ENCODE data around the gene VMP1. TPM values are rescaled to one million over a fixed set of nuclear protein-coding genes. Genes with fewer than 3 reads are reported as not detected.
A peak's percentile ranks its signal among the peaks of the same experiment; 100 is the strongest.

The VMP1 gene
- total and polyA plus RNA-seq, 2 of the 13 experiments (the other 11 are each of a cell fraction or from before 2014, with no cell fraction given), result 186 to 271 TPM

DNA sequence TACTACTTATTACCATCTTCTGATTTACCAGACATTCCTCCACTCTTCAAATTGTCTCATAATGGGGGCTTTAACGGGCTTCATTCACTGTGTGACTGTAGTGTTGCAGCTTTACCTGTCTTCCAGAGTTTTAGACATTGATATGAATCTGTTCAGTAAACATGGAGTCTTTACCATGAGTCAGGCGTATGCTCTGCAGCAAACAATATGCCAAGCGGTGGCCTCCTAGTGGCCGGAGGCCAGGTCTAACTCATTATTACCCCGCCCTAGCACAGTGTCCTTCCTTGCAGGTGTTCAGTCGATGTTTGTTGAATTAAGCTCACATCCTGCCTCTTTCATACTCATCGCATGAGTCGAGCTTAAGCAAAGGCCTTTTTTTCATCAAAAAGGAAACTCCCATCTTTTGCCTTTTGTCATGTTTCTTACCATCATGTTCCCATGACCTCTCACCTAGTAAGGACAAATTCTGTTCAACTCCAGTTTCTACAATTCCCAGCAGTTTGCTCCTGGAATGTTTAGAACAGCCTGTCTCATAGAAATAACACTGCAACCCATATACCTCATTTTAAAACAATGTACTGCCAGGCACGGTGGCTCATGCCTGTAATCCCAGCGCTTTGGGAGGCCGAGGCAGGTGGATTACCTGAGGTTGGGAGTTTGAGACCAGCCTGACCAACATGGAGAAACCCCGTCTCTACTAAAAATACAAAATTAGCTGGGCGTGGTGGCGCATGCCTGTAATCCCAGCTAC, 145.9 kb downstream of the VMP1 start (continued):
- 0 out of 2 replicates have a peak, but pooled peaks have one; percentile 47 for TF ChIP-seq SIN3A (IDR thresholded peaks at IDR 0.05; ENCODE audit: borderline replicate concordance, low read depth, low read length)
- TF ChIP-seq NCOA2 (CRISPR knock-in tag; IDR thresholded peaks at IDR 0.05), result peak; percentile 95
- peak; percentile 49; the same call in 1 of the 2 replicates for TF ChIP-seq ZNF724P (CRISPR knock-in tag; IDR thresholded peaks at IDR 0.05; ENCODE audit: borderline replicate concordance)
- peak; percentile 97 for TF ChIP-seq SOX5 (CRISPR knock-in tag; IDR thresholded peaks at IDR 0.05; ENCODE audit: borderline replicate concordance)
- TF ChIP-seq ZNF629 (CRISPR knock-in tag; conservative IDR thresholded peaks at IDR 0.05), result peak; percentile 36; the same call in 1 of the 2 replicates
- TF ChIP-seq NFE2L1 (CRISPR knock-in tag; IDR thresholded peaks at IDR 0.05; ENCODE audit: borderline replicate concordance), result peak; percentile 93
- TF ChIP-seq, protein P1, sequence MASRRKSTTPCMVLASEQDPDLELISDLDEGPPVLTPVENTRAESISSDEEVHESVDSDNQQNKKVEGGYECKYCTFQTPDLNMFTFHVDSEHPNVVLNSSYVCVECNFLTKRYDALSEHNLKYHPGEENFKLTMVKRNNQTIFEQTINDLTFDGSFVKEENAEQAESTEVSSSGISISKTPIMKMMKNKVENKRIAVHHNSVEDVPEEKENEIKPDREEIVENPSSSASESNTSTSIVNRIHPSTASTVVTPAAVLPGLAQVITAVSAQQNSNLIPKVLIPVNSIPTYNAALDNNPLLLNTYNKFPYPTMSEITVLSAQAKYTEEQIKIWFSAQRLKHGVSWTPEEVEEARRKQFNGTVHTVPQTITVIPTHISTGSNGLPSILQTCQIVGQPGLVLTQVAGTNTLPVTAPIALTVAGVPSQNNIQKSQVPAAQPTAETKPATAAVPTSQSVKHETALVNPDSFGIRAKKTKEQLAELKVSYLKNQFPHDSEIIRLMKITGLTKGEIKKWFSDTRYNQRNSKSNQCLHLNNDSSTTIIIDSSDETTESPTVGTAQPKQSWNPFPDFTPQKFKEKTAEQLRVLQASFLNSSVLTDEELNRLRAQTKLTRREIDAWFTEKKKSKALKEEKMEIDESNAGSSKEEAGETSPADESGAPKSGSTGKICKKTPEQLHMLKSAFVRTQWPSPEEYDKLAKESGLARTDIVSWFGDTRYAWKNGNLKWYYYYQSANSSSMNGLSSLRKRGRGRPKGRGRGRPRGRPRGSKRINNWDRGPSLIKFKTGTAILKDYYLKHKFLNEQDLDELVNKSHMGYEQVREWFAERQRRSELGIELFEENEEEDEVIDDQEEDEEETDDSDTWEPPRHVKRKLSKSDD (CRISPR knock-in tag; IDR thresholded peaks at IDR 0.05; ENCODE audit: low read depth), result peak; percentile 89
- TF ChIP-seq ZNF644 (CRISPR knock-in tag; IDR thresholded peaks at IDR 0.05; ENCODE audit: low read depth), result peak; percentile 85; the same call in 1 of the 2 replicates
- TF ChIP-seq, protein P2, sequence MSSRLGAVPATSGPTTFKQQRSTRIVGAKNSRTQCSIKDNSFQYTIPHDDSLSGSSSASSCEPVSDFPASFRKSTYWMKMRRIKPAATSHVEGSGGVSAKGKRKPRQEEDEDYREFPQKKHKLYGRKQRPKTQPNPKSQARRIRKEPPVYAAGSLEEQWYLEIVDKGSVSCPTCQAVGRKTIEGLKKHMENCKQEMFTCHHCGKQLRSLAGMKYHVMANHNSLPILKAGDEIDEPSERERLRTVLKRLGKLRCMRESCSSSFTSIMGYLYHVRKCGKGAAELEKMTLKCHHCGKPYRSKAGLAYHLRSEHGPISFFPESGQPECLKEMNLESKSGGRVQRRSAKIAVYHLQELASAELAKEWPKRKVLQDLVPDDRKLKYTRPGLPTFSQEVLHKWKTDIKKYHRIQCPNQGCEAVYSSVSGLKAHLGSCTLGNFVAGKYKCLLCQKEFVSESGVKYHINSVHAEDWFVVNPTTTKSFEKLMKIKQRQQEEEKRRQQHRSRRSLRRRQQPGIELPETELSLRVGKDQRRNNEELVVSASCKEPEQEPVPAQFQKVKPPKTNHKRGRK (CRISPR knock-in tag; IDR thresholded peaks at IDR 0.05), result no peak
- peak; percentile 81; the same call in 1 of the 2 replicates for TF ChIP-seq KDM1A (CRISPR knock-in tag; IDR thresholded peaks at IDR 0.05)
- TF ChIP-seq MXD4 (CRISPR knock-in tag; IDR thresholded peaks at IDR 0.05), result peak; percentile 93
- no peak for TF ChIP-seq ZNF326 (CRISPR knock-in tag; IDR thresholded peaks at IDR 0.05; ENCODE audit: borderline replicate concordance)
- peak; percentile 100 for TF ChIP-seq MED1 (CRISPR knock-in tag; IDR thresholded peaks at IDR 0.05)
- TF ChIP-seq AGO2 (optimal IDR thresholded peaks at IDR 0.05; ENCODE audit: low read depth, low read length), result no peak
- TF ChIP-seq ZNF563 (CRISPR knock-in tag; IDR thresholded peaks at IDR 0.05), result peak; percentile 52; the same call in 1 of the 2 replicates
- no peak for TF ChIP-seq ZNF337 (CRISPR knock-in tag; IDR thresholded peaks at IDR 0.05; ENCODE audit: borderline replicate concordance, low read depth)
- peak; percentile 99 for TF ChIP-seq ETV5 (CRISPR knock-in tag; IDR thresholded peaks at IDR 0.05; ENCODE audit: borderline replicate concordance)
- 0 out of 2 replicates have a peak, but pooled peaks have one; percentile 53 for TF ChIP-seq KMT2A (CRISPR knock-in tag; IDR thresholded peaks at IDR 0.05)
- TF ChIP-seq, protein P3, sequence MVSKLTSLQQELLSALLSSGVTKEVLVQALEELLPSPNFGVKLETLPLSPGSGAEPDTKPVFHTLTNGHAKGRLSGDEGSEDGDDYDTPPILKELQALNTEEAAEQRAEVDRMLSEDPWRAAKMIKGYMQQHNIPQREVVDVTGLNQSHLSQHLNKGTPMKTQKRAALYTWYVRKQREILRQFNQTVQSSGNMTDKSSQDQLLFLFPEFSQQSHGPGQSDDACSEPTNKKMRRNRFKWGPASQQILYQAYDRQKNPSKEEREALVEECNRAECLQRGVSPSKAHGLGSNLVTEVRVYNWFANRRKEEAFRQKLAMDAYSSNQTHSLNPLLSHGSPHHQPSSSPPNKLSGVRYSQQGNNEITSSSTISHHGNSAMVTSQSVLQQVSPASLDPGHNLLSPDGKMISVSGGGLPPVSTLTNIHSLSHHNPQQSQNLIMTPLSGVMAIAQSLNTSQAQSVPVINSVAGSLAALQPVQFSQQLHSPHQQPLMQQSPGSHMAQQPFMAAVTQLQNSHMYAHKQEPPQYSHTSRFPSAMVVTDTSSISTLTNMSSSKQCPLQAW (CRISPR knock-in tag; IDR thresholded peaks at IDR 0.05), result peak; percentile 78; the same call in 1 of the 2 replicates
- TF ChIP-seq ZNF33B (CRISPR knock-in tag; IDR thresholded peaks at IDR 0.05), result no peak; the same call in 1 of the 2 replicates
- TF ChIP-seq ATF1 (CRISPR knock-in tag; IDR thresholded peaks at IDR 0.05), result 0 out of 2 replicates have a peak, but pooled peaks have one; percentile 21
- 0 out of 2 replicates have a peak, but pooled peaks have one; percentile 43 for TF ChIP-seq FOXC1 (CRISPR knock-in tag; IDR thresholded peaks at IDR 0.05; ENCODE audit: borderline replicate concordance)
- no peak for TF ChIP-seq SOX6 (IDR thresholded peaks at IDR 0.05)
- peak; percentile 96 for TF ChIP-seq SOX6 (CRISPR knock-in tag; IDR thresholded peaks at IDR 0.05)
- peak; percentile 61 for TF ChIP-seq RBFOX2 (IDR thresholded peaks at IDR 0.05; ENCODE audit: low read depth, low read length)
- peak; percentile 94 for TF ChIP-seq KLF6 (CRISPR knock-in tag; IDR thresholded peaks at IDR 0.05)
